ENCODE results near the gene TMEM222.

GRCh38 chr1:27339213-27339612, 17.2 kb downstream of the TMEM222 start:
- TF ChIP-seq BHLHE40 (IDR thresholded peaks at IDR 0.05; ENCODE audit: borderline replicate concordance) (no peak), ARNT (IDR thresholded peaks at IDR 0.05) (no peak), PKNOX1 (IDR thresholded peaks at IDR 0.05) (no peak), SUZ12 (IDR thresholded peaks at IDR 0.05) (no peak), FOXM1 (IDR thresholded peaks at IDR 0.05; ENCODE audit: borderline replicate concordance) (no peak), HDGF (IDR thresholded peaks at IDR 0.05; ENCODE audit: borderline replicate concordance) (no peak), TARDBP (IDR thresholded peaks at IDR 0.05) (no peak), ZNF384 (IDR thresholded peaks at IDR 0.05) (no peak), LEF1 (IDR thresholded peaks at IDR 0.05; ENCODE audit: borderline replicate concordance) (no peak), SP1 (IDR thresholded peaks at IDR 0.05) (no peak), CTBP1 (IDR thresholded peaks at IDR 0.05; ENCODE audit: borderline replicate concordance) (no peak), FOXA1 (IDR thresholded peaks at IDR 0.05) (no peak), FOXK2 (IDR thresholded peaks at IDR 0.05) (no peak), NFRKB (IDR thresholded peaks at IDR 0.05) (no peak)

All from HEK293T (cell line).